ENCODE measurements around the gene COL5A3.
A peak's percentile ranks its signal among the peaks of the same experiment; 100 is the strongest.

- peak; percentile 89 for TF ChIP-seq TCF12 (IDR thresholded peaks at IDR 0.05; ENCODE audit: low read depth)
- TF ChIP-seq EP300 (IDR thresholded peaks at IDR 0.05; ENCODE audit: borderline replicate concordance): peak; percentile 65; the same call in 1 of the 2 replicates
- TF ChIP-seq RAD21 (IDR thresholded peaks at IDR 0.05; ENCODE audit: low read depth): peak; percentile 90
- peak; percentile 99 for TF ChIP-seq TEAD4 (IDR thresholded peaks at IDR 0.05)
- TF ChIP-seq TAF1 (IDR thresholded peaks at IDR 0.05; ENCODE audit: low read depth): no peak
- 0 out of 2 replicates have a peak, but pooled peaks have one; percentile 32 for TF ChIP-seq REST (IDR thresholded peaks at IDR 0.05; ENCODE audit: low read depth)
- peak; percentile 90 for TF ChIP-seq USF1 (IDR thresholded peaks at IDR 0.05)
- TF ChIP-seq FOXM1 (IDR thresholded peaks at IDR 0.05; ENCODE audit: borderline replicate concordance, low read depth): no peak; the same call in 1 of the 2 replicates
- TF ChIP-seq CEBPB (IDR thresholded peaks at IDR 0.05): 0 out of 2 replicates have a peak, but pooled peaks have one; percentile 3
- TF ChIP-seq, protein P1, sequence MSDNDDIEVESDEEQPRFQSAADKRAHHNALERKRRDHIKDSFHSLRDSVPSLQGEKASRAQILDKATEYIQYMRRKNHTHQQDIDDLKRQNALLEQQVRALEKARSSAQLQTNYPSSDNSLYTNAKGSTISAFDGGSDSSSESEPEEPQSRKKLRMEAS (IDR thresholded peaks at IDR 0.05): peak; percentile 99
- TF ChIP-seq YY1 (IDR thresholded peaks at IDR 0.05; ENCODE audit: low read depth): peak; percentile 43; the same call in 1 of the 2 replicates
Observed at GRCh38 chr19:10027158-10027997, 17.1 kb upstream of the COL5A3 start.

Measured in Ishikawa (cell line).